Panc1 (cell line): Measurements from ENCODE around the gene MILR1.
"Not testable (repeated sequence)": the region's sequence is repeated elsewhere in the genome, so short reads cannot be mapped to it uniquely, and the experiment has no call there.

Experiments used
- CTCF ChIP-seq: fragments of 450-650 bp; IDR thresholded peaks from 2 replicates; pipeline ENCODE4 v1.5.1; 2017; ENCODE audit warnings: mild to moderate bottlenecking
- POLR2AphosphoS5 ChIP-seq: IDR thresholded peaks from 2 replicates; pipeline ENCODE4 v1.6.1; 2012; ENCODE audit warnings: mild to moderate bottlenecking, low read depth, low read length, moderate library complexity
- REST ChIP-seq, 2 experiments: IDR thresholded peaks; 2 replicates each; pipeline ENCODE4 v1.6.1; 2011 to 2012; ENCODE audit warnings: low read depth in 2 of 2, control low read depth in 1 of 2, low read length in 1 of 2, mild to moderate bottlenecking in 1 of 2, moderate library complexity in 1 of 2; ENCODE audit not compliant: insufficient read depth in 1 of 2
- SIN3A ChIP-seq: IDR thresholded peaks from 2 replicates; pipeline ENCODE4 v1.6.1; 2012; ENCODE audit warnings: low read depth, mild to moderate bottlenecking, low read length, moderate library complexity, borderline replicate concordance; ENCODE audit not compliant: insufficient read depth

- TF ChIP-seq CTCF; POLR2AphosphoS5; REST (IDR thresholded peaks at IDR 0.05; ENCODE audit: insufficient read depth in 1 of 2, low read depth in 2 of 2, low read length in 1 of 2); SIN3A: not testable (repeated sequence)
Observed at GRCh38 chr17:64422121-64422520, 26.8 kb upstream of the MILR1 start.
